22Rv1 (cell line): ENCODE measurements around the gene COMTD1.
"Not testable (repeated sequence)": the region's sequence is repeated elsewhere in the genome, so short reads cannot be mapped to it uniquely, and the experiment has no call there.

Source experiments
- H3K27ac ChIP-seq: fragments of 450-650 bp; 2 replicates; pipeline ENCODE4 v1.5.1; 2017
- ZFX ChIP-seq: fragments of 450-650 bp; IDR thresholded peaks from 2 replicates; pipeline ENCODE4 v1.6.1; 2017; ENCODE audit warnings: antibody characterized with exemption, borderline replicate concordance
- TF ChIP-seq, protein P1 (sequence below): fragments of 450-650 bp; IDR thresholded peaks from 2 replicates; pipeline ENCODE4 v1.5.1; 2017; ENCODE audit warnings: mild to moderate bottlenecking

The COMTD1 gene

DNA sequence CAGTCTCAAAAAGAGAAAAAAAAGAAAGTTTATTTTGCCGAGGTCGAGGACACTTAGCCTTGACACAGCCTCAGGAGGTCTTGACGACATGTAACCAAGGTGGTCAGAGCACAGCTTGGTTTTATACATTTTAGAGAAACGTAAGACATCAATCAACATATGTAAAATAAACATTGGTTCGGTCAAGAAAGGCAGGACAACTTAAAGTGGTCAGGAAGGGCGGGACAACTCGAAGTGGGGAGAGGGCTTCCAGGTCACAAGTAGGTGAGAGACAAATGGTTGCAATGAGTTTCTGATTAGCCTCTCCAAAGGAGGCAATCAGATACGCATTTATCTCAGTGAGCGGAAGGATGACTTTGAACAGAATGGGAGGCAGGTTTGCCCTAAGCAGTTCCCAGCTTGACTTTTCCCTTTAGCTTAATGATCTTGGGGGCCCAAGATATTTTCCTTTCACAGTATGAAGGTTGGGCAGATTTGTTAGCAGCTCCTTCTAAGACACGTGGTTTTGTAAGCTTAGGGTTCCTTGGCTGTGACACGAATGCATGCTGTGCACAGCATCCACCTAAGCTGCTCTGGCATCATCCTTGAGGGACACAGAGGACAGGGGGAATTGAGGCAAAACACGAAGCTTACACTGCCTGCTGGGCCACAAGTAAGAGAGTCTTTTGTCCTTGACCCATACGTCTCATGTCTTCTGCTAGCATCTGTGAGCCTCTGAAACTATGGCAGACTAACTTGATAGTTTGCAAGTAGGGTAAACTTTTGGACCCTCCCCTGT is 28.5 kb downstream of the COMTD1 start:
- H3K27ac ChIP-seq = no peak overlapping the region
- TF ChIP-seq ZFX = no peak
- TF ChIP-seq, protein P1, sequence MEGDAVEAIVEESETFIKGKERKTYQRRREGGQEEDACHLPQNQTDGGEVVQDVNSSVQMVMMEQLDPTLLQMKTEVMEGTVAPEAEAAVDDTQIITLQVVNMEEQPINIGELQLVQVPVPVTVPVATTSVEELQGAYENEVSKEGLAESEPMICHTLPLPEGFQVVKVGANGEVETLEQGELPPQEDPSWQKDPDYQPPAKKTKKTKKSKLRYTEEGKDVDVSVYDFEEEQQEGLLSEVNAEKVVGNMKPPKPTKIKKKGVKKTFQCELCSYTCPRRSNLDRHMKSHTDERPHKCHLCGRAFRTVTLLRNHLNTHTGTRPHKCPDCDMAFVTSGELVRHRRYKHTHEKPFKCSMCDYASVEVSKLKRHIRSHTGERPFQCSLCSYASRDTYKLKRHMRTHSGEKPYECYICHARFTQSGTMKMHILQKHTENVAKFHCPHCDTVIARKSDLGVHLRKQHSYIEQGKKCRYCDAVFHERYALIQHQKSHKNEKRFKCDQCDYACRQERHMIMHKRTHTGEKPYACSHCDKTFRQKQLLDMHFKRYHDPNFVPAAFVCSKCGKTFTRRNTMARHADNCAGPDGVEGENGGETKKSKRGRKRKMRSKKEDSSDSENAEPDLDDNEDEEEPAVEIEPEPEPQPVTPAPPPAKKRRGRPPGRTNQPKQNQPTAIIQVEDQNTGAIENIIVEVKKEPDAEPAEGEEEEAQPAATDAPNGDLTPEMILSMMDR = no peak

DNA sequence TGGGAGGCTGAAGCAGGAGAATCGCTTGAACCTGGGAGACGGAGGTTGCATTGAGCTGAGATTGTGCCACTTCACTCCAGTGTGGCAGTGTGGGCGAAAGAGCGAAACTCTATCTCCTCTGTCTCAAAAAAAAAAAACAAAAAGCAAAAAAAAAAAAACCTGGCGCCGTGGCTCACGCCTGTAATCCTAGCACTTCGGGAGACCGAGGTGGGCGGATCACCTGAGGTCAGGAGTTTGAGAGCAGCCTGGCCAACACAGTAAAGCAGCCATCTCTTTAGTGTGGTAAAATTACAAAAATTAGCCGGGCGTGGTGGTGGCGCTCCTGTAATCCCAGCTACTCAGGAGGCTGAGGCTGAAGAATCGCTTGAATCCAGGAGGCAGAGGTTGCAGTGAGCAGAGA is 29.1 kb downstream of the COMTD1 start:
- H3K27ac ChIP-seq = not testable (repeated sequence)

DNA sequence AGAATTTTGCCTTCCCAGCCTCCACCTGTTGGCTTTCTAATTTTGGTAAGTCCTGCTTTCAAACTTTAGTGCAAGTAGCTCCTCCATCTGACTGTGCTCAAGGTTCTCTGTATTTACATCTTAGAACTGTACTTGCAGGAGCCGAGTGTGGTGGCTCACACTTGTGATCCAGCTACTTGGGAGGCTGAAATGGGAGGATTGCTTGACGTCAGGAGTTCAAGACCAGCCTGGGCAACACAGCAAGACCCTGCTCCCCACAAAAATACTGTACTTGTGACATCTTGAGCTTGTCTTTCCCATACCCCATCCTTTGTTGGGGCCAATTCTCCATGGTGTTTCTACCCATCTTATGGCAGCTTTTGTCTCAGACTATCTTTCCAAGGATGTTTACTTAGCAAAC is 29.8 kb downstream of the COMTD1 start:
- no peak overlapping the region for H3K27ac ChIP-seq
- TF ChIP-seq, protein P1 = no peak
- no peak for TF ChIP-seq ZFX

DNA sequence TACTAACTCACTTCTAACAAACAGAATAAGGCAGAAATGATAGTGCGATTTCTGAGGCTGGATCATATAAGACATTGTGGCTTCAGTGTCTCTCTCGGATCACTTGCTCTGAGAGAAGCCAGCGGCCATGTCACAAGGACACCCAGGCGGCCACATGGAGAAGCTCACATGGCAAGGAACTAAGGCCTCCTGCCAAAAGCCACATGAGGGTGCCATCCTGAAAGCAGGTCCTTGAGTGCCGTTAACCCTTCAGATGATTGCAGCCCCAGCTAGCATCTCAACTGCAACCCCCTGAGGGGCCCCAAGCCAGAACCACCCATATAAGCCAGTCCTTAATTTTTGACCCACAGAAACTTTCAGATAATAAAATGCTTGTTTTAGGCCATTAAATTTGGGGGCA is 32.0 kb downstream of the COMTD1 start:
- no peak for TF ChIP-seq ZFX
- TF ChIP-seq, protein P1 = no peak
- H3K27ac ChIP-seq = no peak overlapping the region

DNA sequence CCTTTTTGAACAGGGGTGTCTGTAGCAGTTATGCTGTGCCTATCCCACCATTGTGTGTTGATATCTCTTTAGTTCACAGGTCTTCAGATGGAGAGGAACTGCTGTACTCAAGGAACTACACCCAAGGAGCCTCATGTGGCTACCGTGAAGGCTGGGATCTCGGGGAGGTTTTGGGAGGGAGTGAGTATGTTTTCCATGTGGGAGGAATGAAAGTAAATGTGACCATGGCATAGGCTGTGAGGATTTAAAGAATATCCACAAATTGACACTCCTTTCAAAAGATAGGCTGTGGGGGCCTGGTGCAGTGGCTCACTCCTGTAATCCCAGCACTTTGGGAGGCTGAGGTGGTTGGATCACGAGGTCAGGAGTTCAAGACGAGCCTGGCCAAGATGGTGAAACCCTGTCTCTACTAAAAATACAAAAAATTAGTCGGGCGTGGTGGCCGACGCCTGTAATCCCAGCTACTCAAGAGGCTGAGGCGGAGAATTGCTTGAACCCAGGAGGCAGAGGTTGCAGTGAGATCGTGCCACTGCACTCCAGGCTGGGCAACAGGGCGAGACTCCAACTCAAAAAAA is 32.6 kb downstream of the COMTD1 start:
- not testable (repeated sequence) for H3K27ac ChIP-seq

DNA sequence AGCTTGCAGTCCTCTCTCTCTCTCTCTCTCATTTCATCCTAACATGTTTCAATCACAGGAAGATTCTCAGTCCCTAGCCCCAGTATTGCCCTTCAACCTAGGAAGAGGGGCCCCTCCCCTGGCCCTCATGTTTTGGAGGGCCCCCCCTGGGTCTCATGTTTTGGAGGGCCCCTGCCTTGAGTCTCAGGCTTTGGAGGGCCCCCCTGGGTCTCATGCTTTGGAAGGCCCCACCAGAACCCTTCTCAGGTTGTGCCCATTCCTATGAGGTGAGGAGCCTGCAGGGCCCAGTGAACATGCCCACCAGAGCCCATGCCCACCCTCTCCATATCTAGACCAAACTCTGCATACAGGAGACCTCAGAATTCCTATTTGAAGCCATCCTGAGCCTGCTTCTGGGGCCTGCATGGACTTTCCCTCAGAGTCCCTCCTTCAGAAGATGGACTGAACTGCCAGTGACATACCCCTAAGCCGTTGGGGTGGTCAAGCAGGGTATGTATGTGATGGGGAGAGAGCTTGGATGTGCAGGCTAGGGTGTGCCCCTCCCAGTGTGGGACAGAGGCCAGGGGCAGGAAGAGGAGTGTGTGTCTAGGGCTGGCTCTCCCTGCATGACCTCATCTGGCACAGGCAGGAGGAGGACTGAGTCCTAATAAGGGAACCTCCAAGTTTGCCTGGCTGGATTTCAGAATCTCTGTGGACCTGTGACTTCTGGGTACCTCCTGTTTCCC is 33.3 kb downstream of the COMTD1 start:
- TF ChIP-seq, protein P1 = no peak
- TF ChIP-seq ZFX = no peak
- no peak overlapping the region for H3K27ac ChIP-seq

DNA sequence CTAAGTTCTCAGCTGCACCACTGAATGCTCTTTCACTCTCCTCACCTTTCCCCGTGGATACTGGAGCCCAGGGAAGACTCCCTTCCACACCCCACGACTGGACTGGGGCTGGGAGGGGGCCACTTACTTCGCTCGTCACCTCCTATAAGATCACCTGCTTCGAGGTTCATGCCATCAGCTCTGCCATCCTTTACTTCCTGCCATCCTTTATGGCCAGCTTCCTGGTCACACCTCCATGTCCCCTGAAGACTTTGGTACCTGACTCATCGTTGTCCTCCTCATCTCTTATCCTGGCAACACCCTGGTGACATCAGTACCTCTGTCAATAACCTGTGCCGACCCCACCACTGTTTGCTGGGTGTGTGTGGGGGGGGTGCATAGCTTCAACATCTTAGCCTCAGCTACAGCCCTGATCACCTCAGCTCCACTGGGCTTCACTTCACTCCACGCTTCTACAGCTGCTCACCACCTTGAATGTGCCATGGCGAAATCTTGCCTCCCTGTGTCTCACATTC is 33.9 kb downstream of the COMTD1 start:
- H3K27ac ChIP-seq = no peak overlapping the region
- TF ChIP-seq, protein P1 = no peak
- no peak for TF ChIP-seq ZFX

DNA sequence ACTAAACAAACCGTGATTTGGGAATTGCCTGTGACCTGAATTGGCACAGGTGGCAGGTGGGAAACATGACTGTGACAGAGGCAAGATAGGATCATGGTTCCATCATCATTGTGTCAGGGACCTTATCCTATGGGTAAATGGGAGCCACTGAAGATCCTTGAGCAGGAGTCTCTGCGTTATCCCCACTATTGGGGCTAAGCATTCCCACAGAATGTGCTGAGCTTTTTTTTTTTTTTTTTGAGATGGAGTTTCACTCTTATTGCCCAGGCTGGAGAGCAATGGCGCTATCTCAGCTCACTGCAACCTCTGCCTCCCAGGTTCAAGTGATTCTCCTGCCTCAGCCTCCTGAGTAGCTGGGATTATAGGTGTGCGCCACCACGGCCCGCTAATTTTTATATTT is 35.8 kb downstream of the COMTD1 start:
- H3K27ac ChIP-seq = not testable (repeated sequence)
